HepG2 (cell line): ENCODE data around the gene VPS13C.

Experiments
- ATF3 ChIP-seq: sonication (generic); formaldehyde crosslinking; IDR thresholded peaks from 2 replicates; pipeline ENCODE4 v1.4.0; 2020; ENCODE audit warnings: missing genetic modification reagents
- EP300 ChIP-seq, 3 experiments: sonication (generic) in 1 of 3; formaldehyde crosslinking in 1 of 3; IDR thresholded peaks; 2 replicates each; pipeline versions ENCODE4 v1.5.1 to v1.6.1; 2011 to 2020; ENCODE audit warnings: low read depth in 2 of 3, low read length in 2 of 3, borderline replicate concordance in 1 of 3, improper control_type of control experiment in 1 of 3, mild to moderate bottlenecking in 1 of 3, missing genetic modification reagents in 1 of 3, moderate library complexity in 1 of 3
- NR2C2 ChIP-seq: sonication (generic); formaldehyde crosslinking; IDR thresholded peaks from 2 replicates; pipeline ENCODE4 v1.4.0; 2020; ENCODE audit warnings: missing genetic modification reagents, mild to moderate bottlenecking, moderate library complexity, borderline replicate concordance
- TAF1 ChIP-seq: sonication (generic); formaldehyde crosslinking; IDR thresholded peaks from 2 replicates; pipeline ENCODE4 v1.4.0; 2020; ENCODE audit warnings: missing genetic modification reagents
- TRIM22 ChIP-seq: fragments of 450-650 bp; IDR thresholded peaks from 2 replicates; pipeline ENCODE4 v1.6.1; 2017
- ZNF784 ChIP-seq: sonication (generic); formaldehyde crosslinking; IDR thresholded peaks from 2 replicates; pipeline ENCODE4 v1.5.1; 2020; ENCODE audit warnings: missing genetic modification reagents, mild to moderate bottlenecking, borderline replicate concordance

- TF ChIP-seq ZNF784 (CRISPR knock-in tag) (no peak), TAF1 (CRISPR knock-in tag) (no peak), TRIM22 (no peak), NR2C2 (CRISPR knock-in tag) (no peak), ATF3 (CRISPR knock-in tag) (no peak), EP300 (IDR thresholded peaks at IDR 0.05; ENCODE audit: low read depth in 2 of 2, low read length in 2 of 2) (no peak), EP300 (CRISPR knock-in tag; IDR thresholded peaks at IDR 0.05; ENCODE audit: borderline replicate concordance) (no peak)
Measured at GRCh38 chr15:61840090-61840489, 220.2 kb downstream of the VPS13C start.
